Measurements from ENCODE around the gene RAB36.

- TF ChIP-seq POLR2A (IDR thresholded peaks at IDR 0.05; ENCODE audit: low read length): no peak
- TF ChIP-seq GATA1 (IDR thresholded peaks at IDR 0.05; ENCODE audit: low read depth, low read length): no peak
Observed at GRCh38 chr22:23181721-23182308, 36.5 kb downstream of the RAB36 start.

All from erythroblast (primary cell).